22Rv1 (cell line): ENCODE data around the gene PTP4A1.

Source experiments
- CTCF ChIP-seq: fragments of 450-650 bp; IDR thresholded peaks from 2 replicates; pipeline ENCODE4 v1.5.1; 2017; ENCODE audit warnings: mild to moderate bottlenecking
- ZFX ChIP-seq: fragments of 450-650 bp; IDR thresholded peaks from 2 replicates; pipeline ENCODE4 v1.6.1; 2017; ENCODE audit warnings: antibody characterized with exemption, borderline replicate concordance

GRCh38 chr6:63556369-63556768, 15.9 kb upstream of the PTP4A1 start:
- TF ChIP-seq CTCF (no peak), ZFX (no peak)
